ENCODE measurements around the gene HIP1. TPM values are rescaled to one million over a fixed set of nuclear protein-coding genes. Genes with fewer than 3 reads are reported as not detected.

HIP1 gene
- total and polyA plus RNA-seq, 2 of the 13 experiments (the other 11 are each of a cell fraction or from before 2014, with no cell fraction given): 4.5 to 6.2 TPM

GRCh38 chr7:75611557-75612178 is 127.1 kb downstream of the HIP1 start (continued):
- TF ChIP-seq ZBTB46 (CRISPR knock-in tag; IDR thresholded peaks at IDR 0.05; ENCODE audit: borderline replicate concordance): no peak
- TF ChIP-seq PRDM4 (CRISPR knock-in tag; IDR thresholded peaks at IDR 0.05; ENCODE audit: borderline replicate concordance): no peak
- no peak for TF ChIP-seq ZEB1 (IDR thresholded peaks at IDR 0.05; ENCODE audit: insufficient replicate concordance, low read depth)
- TF ChIP-seq KDM5B (CRISPR knock-in tag; IDR thresholded peaks at IDR 0.05; ENCODE audit: borderline replicate concordance): peak; percentile 62
- TF ChIP-seq ZNF737 (CRISPR knock-in tag; IDR thresholded peaks at IDR 0.05; ENCODE audit: borderline replicate concordance): no peak
- TF ChIP-seq ZNF7 (CRISPR knock-in tag; IDR thresholded peaks at IDR 0.05): no peak
- no peak for TF ChIP-seq ZNF839 (CRISPR knock-in tag; IDR thresholded peaks at IDR 0.05; ENCODE audit: borderline replicate concordance)
- no peak for TF ChIP-seq ZNF235 (CRISPR knock-in tag; IDR thresholded peaks at IDR 0.05; ENCODE audit: borderline replicate concordance)
- peak; percentile 89 for TF ChIP-seq ZNF335 (CRISPR knock-in tag; IDR thresholded peaks at IDR 0.05)
- TF ChIP-seq WIZ (CRISPR knock-in tag; IDR thresholded peaks at IDR 0.05): no peak
- TF ChIP-seq STAT6 (CRISPR knock-in tag; IDR thresholded peaks at IDR 0.05; ENCODE audit: borderline replicate concordance): no peak
- no peak for TF ChIP-seq ZNF605 (CRISPR knock-in tag; IDR thresholded peaks at IDR 0.05)
- TF ChIP-seq, protein P1, sequence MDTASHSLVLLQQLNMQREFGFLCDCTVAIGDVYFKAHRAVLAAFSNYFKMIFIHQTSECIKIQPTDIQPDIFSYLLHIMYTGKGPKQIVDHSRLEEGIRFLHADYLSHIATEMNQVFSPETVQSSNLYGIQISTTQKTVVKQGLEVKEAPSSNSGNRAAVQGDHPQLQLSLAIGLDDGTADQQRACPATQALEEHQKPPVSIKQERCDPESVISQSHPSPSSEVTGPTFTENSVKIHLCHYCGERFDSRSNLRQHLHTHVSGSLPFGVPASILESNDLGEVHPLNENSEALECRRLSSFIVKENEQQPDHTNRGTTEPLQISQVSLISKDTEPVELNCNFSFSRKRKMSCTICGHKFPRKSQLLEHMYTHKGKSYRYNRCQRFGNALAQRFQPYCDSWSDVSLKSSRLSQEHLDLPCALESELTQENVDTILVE (CRISPR knock-in tag; IDR thresholded peaks at IDR 0.05): peak; percentile 17; the same call in 1 of the 2 replicates
- peak; percentile 24; the same call in 1 of the 2 replicates for TF ChIP-seq TBX2 (CRISPR knock-in tag; IDR thresholded peaks at IDR 0.05; ENCODE audit: borderline replicate concordance)
- TF ChIP-seq, protein P2, sequence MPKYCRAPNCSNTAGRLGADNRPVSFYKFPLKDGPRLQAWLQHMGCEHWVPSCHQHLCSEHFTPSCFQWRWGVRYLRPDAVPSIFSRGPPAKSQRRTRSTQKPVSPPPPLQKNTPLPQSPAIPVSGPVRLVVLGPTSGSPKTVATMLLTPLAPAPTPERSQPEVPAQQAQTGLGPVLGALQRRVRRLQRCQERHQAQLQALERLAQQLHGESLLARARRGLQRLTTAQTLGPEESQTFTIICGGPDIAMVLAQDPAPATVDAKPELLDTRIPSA (CRISPR knock-in tag; IDR thresholded peaks at IDR 0.05; ENCODE audit: borderline replicate concordance): no peak
- TF ChIP-seq ELF4 (CRISPR knock-in tag; IDR thresholded peaks at IDR 0.05; ENCODE audit: borderline replicate concordance): no peak
- peak; percentile 63 for TF ChIP-seq SALL1 (CRISPR knock-in tag; IDR thresholded peaks at IDR 0.05)
- TF ChIP-seq REXO4 (CRISPR knock-in tag; IDR thresholded peaks at IDR 0.05; ENCODE audit: borderline replicate concordance): no peak

Measured in HepG2 (cell line).